Measurements from ENCODE around the gene ESRRB. TPM values are rescaled to one million over a fixed set of nuclear protein-coding genes. Genes with fewer than 3 reads are reported as not detected.
A peak's percentile ranks its signal among the peaks of the same experiment; 100 is the strongest.

ESRRB gene
- total and polyA plus RNA-seq, 11 donors, result 4.1 to 16.9 (median 7.9) TPM

GRCh38 chr14:76541594-76542219 lies 165.8 kb downstream of the ESRRB start:
- Histone ChIP-seq H3K4me1 (no peaks in the 10 kb centered on the region), H3K9me3 (no peaks in the 10 kb centered on the region), H3K36me3 (no peaks in the 10 kb centered on the region), H3K27me3 (no peaks in the 10 kb centered on the region), H3K27ac (no peak overlapping the region), H3K4me3 (no peak overlapping the region)
- 56 to 65% (median 63%) methylated on average over 10 of the region's 10 CpGs for WGBS, 4 donors
- TF ChIP-seq POLR2A (IDR thresholded peaks at IDR 0.05) (no peak), CTCF (IDR thresholded peaks at IDR 0.05) (no peak)
- intact Hi-C loops (cut with DNase I), result no loop called here
- no peak for DNase-seq
- no peak for ATAC-seq

GRCh38 chr14:76546426-76547221 lies 170.7 kb downstream of the ESRRB start:
- ATAC-seq, result peak in 1 of 4 donors; percentile 30

DNA sequence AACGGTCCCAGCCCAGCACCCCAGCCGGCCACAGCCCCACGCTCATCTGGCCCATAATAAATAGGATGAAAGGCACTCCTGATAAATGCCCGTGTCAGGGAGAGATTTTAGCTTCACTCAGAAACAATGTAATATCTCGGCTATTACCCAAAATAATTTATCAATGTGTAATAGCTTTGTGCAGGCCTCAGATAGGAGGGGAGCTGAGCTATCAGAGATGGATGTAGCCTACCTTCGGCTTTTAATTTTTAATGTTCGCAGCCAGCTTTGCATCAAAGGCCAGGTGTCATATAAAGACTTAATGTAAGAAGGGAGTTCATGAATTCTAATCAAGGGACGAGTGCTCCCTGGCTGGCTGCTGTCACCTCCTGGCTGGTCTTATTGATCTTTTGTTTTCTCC lies 171.9 kb downstream of the ESRRB start:
- DNase-seq (no peak), ATAC-seq (no peak)
- no peaks in the 10 kb centered on the region for H3K27me3 ChIP-seq
- no peaks in the 10 kb centered on the region for H3K9me3 ChIP-seq
- no peaks in the 10 kb centered on the region for H3K36me3 ChIP-seq
- no peak for TF ChIP-seq POLR2A (IDR thresholded peaks at IDR 0.05)
- H3K27ac ChIP-seq, result no peak overlapping the region
- no peaks in the 10 kb centered on the region for H3K4me1 ChIP-seq
- 84 to 91% (median 87%) methylated on average over 8 of the region's 8 CpGs for WGBS, 4 donors
- intact Hi-C loops (cut with DNase I), result no loop called here
- no peak overlapping the region for H3K4me3 ChIP-seq

More at GRCh38 chr14:76546426-76547221, 170.7 kb downstream of the ESRRB start:
- Histone ChIP-seq H3K9me3 (no peaks in the 10 kb centered on the region), H3K4me3 (no peak overlapping the region), H3K4me1 (no peaks in the 10 kb centered on the region), H3K27ac (no peak overlapping the region), H3K27me3 (no peaks in the 10 kb centered on the region), H3K36me3 (no peaks in the 10 kb centered on the region)
- no peak for TF ChIP-seq POLR2A (IDR thresholded peaks at IDR 0.05)
- peak; percentile 23 to 54 (median 33) for TF ChIP-seq CTCF (IDR thresholded peaks at IDR 0.05)
- intact Hi-C loops (cut with DNase I), result no loop called here
- WGBS, 4 donors, result 58 to 68% (median 62%) methylated on average over 9 to 10 of the region's 10 CpGs
- DNase-seq, result no peak

GRCh38 chr14:76550534-76550933 lies 174.6 kb downstream of the ESRRB start:
- intact Hi-C loops (cut with DNase I), result no loop called here
- WGBS, 4 donors, result 64 to 81% (median 78%) methylated on average over 2 of the region's 2 CpGs
- DNase-seq, result no peak
- H3K27ac ChIP-seq, result no peak overlapping the region
- TF ChIP-seq CTCF (IDR thresholded peaks at IDR 0.05), result no peak
- no peak for TF ChIP-seq POLR2A (IDR thresholded peaks at IDR 0.05)
- H3K9me3 ChIP-seq, result no peaks in the 10 kb centered on the region
- no peak for ATAC-seq
- no peaks in the 10 kb centered on the region for H3K4me1 ChIP-seq
- H3K27me3 ChIP-seq, result no peaks in the 10 kb centered on the region
- no peak overlapping the region for H3K4me3 ChIP-seq
- H3K36me3 ChIP-seq, result no peaks in the 10 kb centered on the region

Measured in heart left ventricle (tissue), 16 donors.